ENCODE measurements around the gene SYNJ2. TPM values are rescaled to one million over a fixed set of nuclear protein-coding genes. Genes with fewer than 3 reads are reported as not detected.
"Not testable (repeated sequence)": the region's sequence is repeated elsewhere in the genome, so short reads cannot be mapped to it uniquely, and the experiment has no call there.

The SYNJ2 gene
- total and polyA plus RNA-seq, 7 donors = 2.6 to 30.2 (median 6.1) TPM

GRCh38 chr6:157937916-157938315, 43.7 kb upstream of the SYNJ2 start:
- DNase-seq = no peak
- Histone ChIP-seq H3K36me3 (ENCODE audit: insufficient read depth in 1 of 2, low read depth in 1 of 2) (peaks cover 4 to 98% of the 10 kb centered on the region in 2 donors), H3K27me3 (ENCODE audit: insufficient read depth in 3 of 3, low read length in 2 of 3) (no peaks in the 10 kb centered on the region), H3K27ac (no peak overlapping the region), H3K4me1 (peaks cover 10% of the 10 kb centered on the region), H3K4me3 (no peak overlapping the region), H3K9me3 (no peaks in the 10 kb centered on the region)
- no peak for TF ChIP-seq CTCF (IDR thresholded peaks at IDR 0.05)
- ATAC-seq = no peak
- WGBS, 3 donors = 90 to 95% (median 91%) methylated on average over 6 of the region's 6 CpGs
- intact Hi-C loops (cut with DNase I) = no loop called here

- H3K4me3 ChIP-seq; H3K27ac ChIP-seq; H3K4me1 ChIP-seq; DNase-seq; H3K9me3 ChIP-seq; H3K27me3 ChIP-seq (ENCODE audit: insufficient read depth in 3 of 3, low read length in 2 of 3); intact Hi-C loops (cut with DNase I): not testable (repeated sequence)
- 89 to 90% (median 90%) methylated on average over 12 of the region's 12 CpGs for WGBS, 3 donors
- peak in 3 of 4 donors; percentile 23 to 67 (median 23) for ATAC-seq
- H3K36me3 ChIP-seq (ENCODE audit: insufficient read depth in 1 of 2, low read depth in 1 of 2) = peaks cover 4 to 99% of the 10 kb centered on the region in 2 donors
Measured at GRCh38 chr6:157940375-157941036, 41.2 kb upstream of the SYNJ2 start.

- ATAC-seq (no peak), DNase-seq (no peak)
- Histone ChIP-seq H3K9me3 (no peaks in the 10 kb centered on the region), H3K36me3 (ENCODE audit: insufficient read depth in 1 of 2, low read depth in 1 of 2) (peaks cover 4 to 98% of the 10 kb centered on the region in 2 donors), H3K4me1 (peaks cover 10% of the 10 kb centered on the region), H3K27me3 (ENCODE audit: insufficient read depth in 3 of 3, low read length in 2 of 3) (no peaks in the 10 kb centered on the region), H3K27ac (no peak overlapping the region), H3K4me3 (no peak overlapping the region)
- WGBS, 3 donors = 78 to 89% (median 87%) methylated on average over 13 of the region's 13 CpGs
- no peak for TF ChIP-seq CTCF (IDR thresholded peaks at IDR 0.05)
- intact Hi-C loops (cut with DNase I) = no loop called here
Measured at GRCh38 chr6:157941101-157941863, 40.4 kb upstream of the SYNJ2 start.

GRCh38 chr6:157942351-157942750, 39.3 kb upstream of the SYNJ2 start:
- 89 to 90% (median 90%) methylated on average over 14 of the region's 14 CpGs for WGBS, 3 donors
- Histone ChIP-seq H3K4me3 (no peak overlapping the region), H3K27ac (no peak overlapping the region), H3K4me1 (peaks cover 2% of the 10 kb centered on the region), H3K27me3 (ENCODE audit: insufficient read depth in 3 of 3, low read length in 2 of 3) (no peaks in the 10 kb centered on the region), H3K36me3 (ENCODE audit: insufficient read depth in 1 of 2, low read depth in 1 of 2) (peaks cover 4 to 87% of the 10 kb centered on the region in 2 donors), H3K9me3 (no peaks in the 10 kb centered on the region)
- ATAC-seq (no peak), DNase-seq (no peak)
- no peak for TF ChIP-seq CTCF (IDR thresholded peaks at IDR 0.05)
- intact Hi-C loops (cut with DNase I) = no loop called here

GRCh38 chr6:157943249-157943963, 38.3 kb upstream of the SYNJ2 start:
- Histone ChIP-seq H3K9me3 (no peaks in the 10 kb centered on the region), H3K27ac (no peak overlapping the region), H3K4me3 (no peak overlapping the region), H3K4me1 (no peaks in the 10 kb centered on the region), H3K27me3 (ENCODE audit: insufficient read depth in 3 of 3, low read length in 2 of 3) (no peaks in the 10 kb centered on the region), H3K36me3 (ENCODE audit: insufficient read depth in 1 of 2, low read depth in 1 of 2) (peaks cover 4 to 78% of the 10 kb centered on the region in 2 donors)
- TF ChIP-seq CTCF (IDR thresholded peaks at IDR 0.05) = no peak
- ATAC-seq (no peak), DNase-seq (no peak)
- intact Hi-C loops (cut with DNase I) = no loop called here
- WGBS, 3 donors = 88 to 92% (median 91%) methylated on average over 16 of the region's 16 CpGs
